Right lobe of liver (tissue), 6 donors: ENCODE results near the gene EPO. TPM values are rescaled to one million over a fixed set of nuclear protein-coding genes. Genes with fewer than 3 reads are reported as not detected.
"Not testable (repeated sequence)": the region's sequence is repeated elsewhere in the genome, so short reads cannot be mapped to it uniquely, and the experiment has no call there.

Experiments used
- ATAC-seq, 4 donors: fragments of 200-7000 bp; cut with Tn5 transposase; one replicate each; pipeline ENCODE4 v1.9.1; 2020; ENCODE audit warnings: mild to moderate bottlenecking in 4 of 4, moderate library complexity in 4 of 4
- DNase-seq, 3 donors: peaks; one replicate each; pipeline ENCODE4 v3.0.0-alpha.2; 2020
- H3K27ac ChIP-seq, 3 donors: fragments of 200-600 bp; one replicate each; pipeline ENCODE4 v1.8.0; 2022
- H3K27me3 ChIP-seq, 2 donors: fragments of 200-600 bp; one replicate each; pipeline ENCODE4 v1.8.0; 2022
- H3K36me3 ChIP-seq, 4 donors: fragments of 200-600 bp; sonication (generic) in 1 of 4; one replicate each; pipeline versions ENCODE4 v1.5.1 to v1.8.0; 2017 to 2022; ENCODE audit warnings: control low read depth in 1 of 4
- H3K4me1 ChIP-seq, 4 donors: fragments of 200-600 bp; sonication (generic) in 1 of 4; one replicate each; pipeline versions ENCODE4 v1.5.1 to v1.8.0; 2017 to 2022; ENCODE audit warnings: control low read depth in 1 of 4
- H3K4me3 ChIP-seq, 3 donors: fragments of 200-600 bp; one replicate each; pipeline ENCODE4 v1.8.0; 2022
- H3K9me3 ChIP-seq, 4 donors: fragments of 200-600 bp; sonication (generic) in 1 of 4; one replicate each; pipeline versions ENCODE4 v1.5.1 to v1.8.0; 2017 to 2022; ENCODE audit warnings: control low read depth in 1 of 4
- CTCF ChIP-seq, 4 donors: fragments of 200-600 bp in 3 of 4; fragments of 450-650 bp in 1 of 4; IDR thresholded peaks; one replicate each; pipeline versions ENCODE4 v1.5.1 to v1.8.0; 2016 to 2022; ENCODE audit warnings: antibody characterized with exemption in 4 of 4, mild to moderate bottlenecking in 2 of 4
- POLR2A ChIP-seq: fragments of 450-650 bp; IDR thresholded peaks from one replicate; pipeline ENCODE4 v1.6.1; 2017; ENCODE audit warnings: antibody characterized with exemption, mild to moderate bottlenecking
- WGBS: methylation state at CpG from one replicate; pipeline ENCODE4 v1.1.6; 2018; ENCODE audit warnings: low coverage, low lambda C conversion rate; ENCODE audit not compliant: insufficient coverage; ENCODE audit errors: missing lambda C conversion rate; 5-methylcytosine and 5-hydroxymethylcytosine counted together
- intact Hi-C, 2 donors: fragments of 100-400 bp; cut with DNase I; formaldehyde crosslinking; loops; one replicate each; pipeline versions ENCODE4 v1.11.2 to v1.14.1; 2022
- total RNA-seq, 6 experiments: library from RNA; depleted of rRNA in 2 of 6; stranded (reverse); fragments of >200 nt in 2 of 6; fragmentation: NEBNext Ultra II Directional in 3 of 6; extraction: Animal tissue kit (Norgen Biotek cat#: 25700) in 3 of 6; gene quantifications; one replicate each; pipeline versions ENCODE4 v1.1.0 to v1.2.4, GENCODE V29; 2016 to 2023
- donor health status: DM: no; HTN: yes; CAD: no.
- donor health status: DM: no; HTN: no; CAD: no.
- donor health status: DM: no; HTN: no; CAD: no.
- donor health status: DM: no; HTN: yes; CAD: no.
- donor health status: DM: no; HTN: yes; CAD: no.

The EPO gene
- total RNA-seq, 6 experiments from 2014 or later, result 0.20 to 84.5 (median 12.7) TPM

GRCh38 chr7:100721505-100721812 is 1.2 kb downstream of the EPO start:
- no peak for TF ChIP-seq CTCF (IDR thresholded peaks at IDR 0.05)
- peak; percentile 4 for TF ChIP-seq POLR2A
- H3K27me3 ChIP-seq, result no peaks in the 10 kb centered on the region
- peak overlapping the region in 1 of 3 donors; percentile 83 for H3K27ac ChIP-seq
- H3K9me3 ChIP-seq, result no peaks in the 10 kb centered on the region
- DNase-seq, result no peak
- peak overlapping the region in 2 of 3 donors; percentile 48 to 60 for H3K4me3 ChIP-seq
- WGBS, result 50% methylated on average over 3 of the region's 8 CpGs
- H3K36me3 ChIP-seq, result no peaks in the 10 kb centered on the region
- intact Hi-C loops, result no loop called here
- H3K4me1 ChIP-seq, result peaks cover 0 to 51% (median 17%) of the 10 kb centered on the region in 4 donors
- no peak for ATAC-seq

DNA sequence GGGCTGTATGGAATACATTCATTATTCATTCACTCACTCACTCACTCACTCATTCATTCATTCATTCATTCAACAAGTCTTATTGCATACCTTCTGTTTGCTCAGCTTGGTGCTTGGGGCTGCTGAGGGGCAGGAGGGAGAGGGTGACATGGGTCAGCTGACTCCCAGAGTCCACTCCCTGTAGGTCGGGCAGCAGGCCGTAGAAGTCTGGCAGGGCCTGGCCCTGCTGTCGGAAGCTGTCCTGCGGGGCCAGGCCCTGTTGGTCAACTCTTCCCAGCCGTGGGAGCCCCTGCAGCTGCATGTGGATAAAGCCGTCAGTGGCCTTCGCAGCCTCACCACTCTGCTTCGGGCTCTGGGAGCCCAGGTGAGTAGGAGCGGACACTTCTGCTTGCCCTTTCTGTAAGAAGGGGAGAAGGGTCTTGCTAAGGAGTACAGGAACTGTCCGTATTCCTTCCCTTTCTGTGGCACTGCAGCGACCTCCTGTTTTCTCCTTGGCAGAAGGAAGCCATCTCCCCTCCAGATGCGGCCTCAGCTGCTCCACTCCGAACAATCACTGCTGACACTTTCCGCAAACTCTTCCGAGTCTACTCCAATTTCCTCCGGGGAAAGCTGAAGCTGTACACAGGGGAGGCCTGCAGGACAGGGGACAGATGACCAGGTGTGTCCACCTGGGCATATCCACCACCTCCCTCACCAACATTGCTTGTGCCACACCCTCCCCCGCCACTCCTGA is 2.4 kb downstream of the EPO start:
- no peak for TF ChIP-seq CTCF (IDR thresholded peaks at IDR 0.05)
- TF ChIP-seq POLR2A, result no peak
- H3K27ac ChIP-seq, result peak overlapping the region; percentile 20 to 83 (median 67)
- 77% methylated on average over 15 of the region's 17 CpGs for WGBS
- no peaks in the 10 kb centered on the region for H3K36me3 ChIP-seq
- intact Hi-C loops, result no loop called here
- H3K27me3 ChIP-seq, result no peaks in the 10 kb centered on the region
- peak; percentile 55 to 68 (median 64) for DNase-seq
- peak; percentile 16 to 57 (median 20) for ATAC-seq
- peak overlapping the region in 1 of 3 donors; percentile 60 for H3K4me3 ChIP-seq
- peaks cover 0 to 56% (median 21%) of the 10 kb centered on the region in 4 donors for H3K4me1 ChIP-seq
- no peaks in the 10 kb centered on the region for H3K9me3 ChIP-seq

DNA sequence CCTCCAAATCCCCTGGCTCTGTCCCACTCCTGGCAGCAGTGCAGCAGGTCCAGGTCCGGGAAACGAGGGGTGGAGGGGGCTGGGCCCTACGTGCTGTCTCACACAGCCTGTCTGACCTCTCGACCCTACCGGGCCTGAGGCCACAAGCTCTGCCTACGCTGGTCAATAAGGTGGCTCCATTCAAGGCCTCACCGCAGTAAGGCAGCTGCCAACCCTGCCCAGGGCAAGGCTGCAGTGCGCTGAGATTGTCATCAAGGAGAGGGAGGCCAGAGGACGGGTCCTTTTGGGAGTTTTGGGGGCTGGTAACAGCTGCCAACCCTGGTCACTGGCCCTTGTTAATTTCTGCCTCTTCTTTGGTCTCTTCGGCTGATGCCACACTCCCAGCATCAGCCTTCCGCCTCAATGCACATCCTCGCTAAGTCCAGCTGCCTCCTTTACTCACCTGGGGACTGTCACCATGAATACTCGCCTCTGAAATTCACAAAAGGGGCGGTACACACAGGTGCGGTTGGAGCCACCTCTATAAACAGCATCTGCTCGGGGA is 3.5 kb downstream of the EPO start:
- Histone ChIP-seq H3K36me3 (no peaks in the 10 kb centered on the region), H3K4me1 (peaks cover 0 to 56% (median 21%) of the 10 kb centered on the region in 4 donors), H3K27me3 (no peaks in the 10 kb centered on the region), H3K27ac (peak overlapping the region; percentile 39 to 83 (median 67)), H3K9me3 (no peaks in the 10 kb centered on the region), H3K4me3 (peak overlapping the region in 1 of 3 donors; percentile 60)
- intact Hi-C loops, result no loop called here
- DNase-seq (peak; percentile 90 to 95 (median 92)), ATAC-seq (peak; percentile 66 to 85 (median 82))
- WGBS, result 44% methylated on average over 10 of the region's 16 CpGs
- TF ChIP-seq CTCF (IDR thresholded peaks at IDR 0.05), result no peak
- peak; percentile 51 for TF ChIP-seq POLR2A

DNA sequence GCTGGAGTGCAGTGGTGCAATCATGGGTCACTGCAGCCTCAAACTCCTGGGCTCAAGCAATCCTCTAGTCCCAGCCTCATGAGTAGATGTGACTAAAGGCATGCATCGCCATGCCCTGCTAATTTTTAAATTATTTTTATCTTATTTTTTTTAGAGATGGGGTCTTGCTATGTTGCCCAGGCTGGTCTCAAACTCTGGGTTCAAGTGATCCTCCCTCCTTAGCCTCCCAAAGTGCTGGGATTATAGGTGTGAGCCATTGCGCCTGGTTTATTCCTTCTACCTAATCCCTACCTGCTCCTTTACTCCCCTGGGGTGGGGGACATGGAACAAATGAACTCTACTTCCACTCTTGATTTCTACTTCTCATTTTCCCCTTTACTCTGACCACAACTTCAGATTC is 4.1 kb downstream of the EPO start:
- Histone ChIP-seq H3K4me3 (peak overlapping the region in 1 of 3 donors; percentile 60), H3K27ac (peak overlapping the region; percentile 14 to 67 (median 61)), H3K4me1 (peaks cover 0 to 56% (median 21%) of the 10 kb centered on the region in 4 donors)
- ATAC-seq, DNase-seq, H3K9me3 ChIP-seq, H3K27me3 ChIP-seq, intact Hi-C loops, H3K36me3 ChIP-seq: not testable (repeated sequence)
- WGBS, result 88% methylated on average over 1 of the region's 2 CpGs
